ENCODE results near the gene ANKRD11. TPM values are rescaled to one million over a fixed set of nuclear protein-coding genes. Genes with fewer than 3 reads are reported as not detected.
"Not testable (repeated sequence)": the region's sequence is repeated elsewhere in the genome, so short reads cannot be mapped to it uniquely, and the experiment has no call there.

Gene ANKRD11
- total RNA-seq, 1 donor from 2014 or later, result 64.9 TPM

DNA sequence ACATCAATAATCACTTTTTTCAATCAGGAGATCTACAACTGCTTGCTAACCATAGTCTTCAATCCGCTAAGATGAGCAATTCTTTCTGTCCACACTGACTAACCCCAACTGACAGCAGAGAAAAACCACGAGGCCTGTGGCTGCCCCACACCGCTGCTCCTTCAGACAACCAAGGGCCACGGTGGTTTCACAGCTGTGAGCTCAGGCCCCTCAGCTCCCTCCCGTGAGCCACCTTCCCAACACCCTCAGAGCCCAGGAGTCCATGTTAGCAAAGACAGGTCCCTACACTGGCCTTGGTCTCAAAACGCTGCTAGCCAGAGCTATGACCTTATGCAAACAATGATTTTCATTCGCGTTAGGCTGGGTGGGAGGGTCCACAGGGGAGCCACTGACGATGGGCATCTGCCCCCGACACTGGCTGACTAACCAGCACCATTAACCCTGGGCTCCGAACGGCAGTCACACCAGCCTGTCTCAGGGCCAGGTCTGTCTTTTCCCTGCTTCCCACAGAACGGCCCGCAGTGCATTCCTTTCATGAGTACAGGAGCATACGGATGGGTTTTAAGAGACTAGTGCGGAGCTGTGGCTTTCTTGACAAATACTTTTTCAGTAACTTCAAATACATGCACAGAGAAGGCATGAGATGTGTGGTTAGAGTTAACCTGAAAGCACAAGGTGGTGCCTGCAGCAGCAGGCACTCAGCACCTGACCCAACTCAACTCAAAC is 67.3 kb downstream of the ANKRD11 start:
- ATAC-seq (ENCODE audit: poor library complexity) (peak; percentile 40), DNase-seq (no peak)
- intact Hi-C loops (cut with DNase I), result no loop called here

GRCh38 chr16:89422527-89422904 is 67.8 kb downstream of the ANKRD11 start:
- DNase-seq, result no peak
- intact Hi-C loops (cut with DNase I), result no loop called here
- peak; percentile 40 for ATAC-seq (ENCODE audit: poor library complexity)

DNA sequence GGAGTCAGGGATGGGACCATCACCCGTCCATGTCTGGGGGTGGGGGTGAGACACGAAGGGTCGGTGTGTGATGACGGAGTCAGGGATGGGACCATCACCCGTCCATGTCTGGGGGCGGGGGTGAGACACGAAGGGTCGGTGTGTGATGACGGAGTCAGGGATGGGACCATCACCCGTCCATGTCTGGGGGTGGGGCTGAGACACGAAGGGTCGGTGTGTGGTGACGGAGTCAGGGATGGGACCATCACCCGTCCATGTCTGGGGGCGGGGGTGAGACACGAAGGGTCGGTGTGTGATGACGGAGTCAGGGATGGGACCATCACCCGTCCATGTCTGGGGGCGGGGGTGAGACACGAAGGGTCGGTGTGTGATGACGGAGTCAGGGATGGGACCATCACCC is 69.1 kb downstream of the ANKRD11 start:
- intact Hi-C loops (cut with DNase I); ATAC-seq (ENCODE audit: poor library complexity); DNase-seq: not testable (repeated sequence)

DNA sequence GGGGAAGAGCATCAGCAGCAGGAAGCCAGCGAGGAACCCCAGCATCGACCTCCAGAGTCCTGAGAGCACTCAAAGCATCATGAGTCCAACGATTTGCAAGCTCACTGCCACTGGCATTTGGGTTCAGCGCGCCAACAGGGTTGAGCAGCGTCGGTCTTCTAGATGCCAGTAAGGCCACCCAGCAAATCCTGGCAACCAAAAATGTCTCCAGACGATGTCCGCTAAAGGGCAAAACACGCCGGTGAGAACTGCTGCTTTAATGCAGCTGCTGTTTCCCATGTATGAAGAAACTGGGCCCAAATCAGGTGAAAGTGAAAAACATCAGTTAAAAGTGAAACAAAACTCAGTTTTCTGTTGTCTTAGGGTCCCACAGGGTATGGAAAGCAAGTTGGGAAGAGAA is 70.2 kb downstream of the ANKRD11 start:
- no peak for DNase-seq
- intact Hi-C loops (cut with DNase I), result no loop called here
- ATAC-seq (ENCODE audit: poor library complexity), result no peak

DNA sequence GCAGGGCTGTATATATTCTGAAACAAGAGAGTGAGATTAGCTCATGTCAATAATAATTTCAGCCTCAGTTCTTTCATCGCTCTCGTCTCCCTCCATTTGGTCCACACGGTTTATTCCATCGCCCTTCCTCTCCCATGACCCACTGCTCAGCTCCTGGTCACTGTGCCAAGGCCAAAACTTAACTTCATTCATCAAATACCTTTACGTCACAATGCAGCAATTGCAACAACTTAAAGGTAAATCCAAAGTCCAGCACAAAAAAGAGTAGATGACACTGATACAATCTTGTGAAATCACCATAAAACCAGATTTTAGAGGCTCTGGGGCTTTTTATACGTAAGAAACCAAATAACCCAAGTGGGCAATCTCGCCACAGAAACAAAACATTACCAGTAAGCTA is 72.0 kb downstream of the ANKRD11 start:
- ATAC-seq (ENCODE audit: poor library complexity) (no peak), DNase-seq (no peak)
- intact Hi-C loops (cut with DNase I), result no loop called here

- intact Hi-C loops (cut with DNase I), result no loop called here
- peak; percentile 58 for ATAC-seq (ENCODE audit: poor library complexity)
- DNase-seq, result no peak
These were observed 73.0 kb downstream of the ANKRD11 start for GRCh38 chr16:89417352-89417751.

- DNase-seq (no peak), ATAC-seq (ENCODE audit: poor library complexity) (no peak)
- intact Hi-C loops (cut with DNase I), result no loop called here
These were observed 76.4 kb downstream of the ANKRD11 start for GRCh38 chr16:89413811-89414585.

DNA sequence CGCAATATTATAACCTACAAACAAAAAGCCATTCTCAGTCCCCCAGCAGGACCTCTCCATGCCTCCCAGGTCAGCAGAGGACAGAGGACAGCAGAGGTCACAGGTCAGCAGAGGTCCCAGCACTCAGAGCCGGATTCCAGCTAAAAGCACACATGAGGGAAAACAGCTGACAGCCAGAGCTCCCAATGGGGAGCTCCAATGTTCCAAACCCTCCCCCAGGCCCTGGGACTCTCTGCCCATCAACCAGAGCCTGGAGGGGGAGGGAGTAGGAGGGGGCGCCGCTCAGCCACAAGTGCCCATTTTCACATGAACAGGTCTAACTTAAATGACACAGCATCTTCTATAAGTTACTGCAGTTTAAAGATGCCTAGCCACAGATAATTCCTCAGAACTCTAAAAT is 77.5 kb downstream of the ANKRD11 start:
- intact Hi-C loops (cut with DNase I), result no loop called here
- ATAC-seq (ENCODE audit: poor library complexity), result peak; percentile 3
- DNase-seq, result no peak

DNA sequence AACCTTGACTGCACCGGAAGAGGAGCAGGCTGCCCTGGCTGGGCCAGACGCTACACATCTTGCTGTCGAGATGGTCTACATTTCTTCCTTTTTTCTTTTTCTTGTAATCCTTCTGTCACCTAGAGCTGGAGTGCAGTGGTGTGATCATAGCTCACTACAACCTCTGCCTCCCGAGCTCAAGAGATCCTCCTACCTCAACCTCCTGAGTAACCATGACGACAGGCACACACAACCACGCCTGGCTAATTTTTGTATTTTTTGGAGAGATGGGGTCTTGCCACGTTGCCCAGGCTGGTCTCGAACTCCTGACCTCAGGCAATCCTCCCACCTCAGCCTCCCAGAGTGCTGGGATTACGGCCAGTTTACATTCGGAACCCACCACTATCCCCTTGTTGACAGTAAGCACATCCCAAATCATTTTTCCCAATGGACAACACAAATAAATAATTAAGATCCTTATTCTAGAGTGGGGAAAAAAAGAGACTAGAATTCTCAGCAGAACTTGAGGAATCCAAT is 79.0 kb downstream of the ANKRD11 start:
- no peak for ATAC-seq (ENCODE audit: poor library complexity)
- DNase-seq, result no peak
- intact Hi-C loops (cut with DNase I), result no loop called here

- peak; percentile 77 for DNase-seq
These were observed 79.5 kb downstream of the ANKRD11 start for GRCh38 chr16:89410794-89411309.

GRCh38 chr16:89410322-89410721 is 80.0 kb downstream of the ANKRD11 start:
- no peak for DNase-seq
- ATAC-seq (ENCODE audit: poor library complexity), result no peak
- intact Hi-C loops (cut with DNase I), result no loop called here

More at GRCh38 chr16:89410794-89411309, 79.5 kb downstream of the ANKRD11 start:
- ATAC-seq (ENCODE audit: poor library complexity), result peak; percentile 60
- intact Hi-C loops (cut with DNase I), result no loop called here

GRCh38 chr16:89409161-89409711 is 81.1 kb downstream of the ANKRD11 start:
- DNase-seq, result no peak
- ATAC-seq (ENCODE audit: poor library complexity), result no peak
- intact Hi-C loops (cut with DNase I), result no loop called here

DNA sequence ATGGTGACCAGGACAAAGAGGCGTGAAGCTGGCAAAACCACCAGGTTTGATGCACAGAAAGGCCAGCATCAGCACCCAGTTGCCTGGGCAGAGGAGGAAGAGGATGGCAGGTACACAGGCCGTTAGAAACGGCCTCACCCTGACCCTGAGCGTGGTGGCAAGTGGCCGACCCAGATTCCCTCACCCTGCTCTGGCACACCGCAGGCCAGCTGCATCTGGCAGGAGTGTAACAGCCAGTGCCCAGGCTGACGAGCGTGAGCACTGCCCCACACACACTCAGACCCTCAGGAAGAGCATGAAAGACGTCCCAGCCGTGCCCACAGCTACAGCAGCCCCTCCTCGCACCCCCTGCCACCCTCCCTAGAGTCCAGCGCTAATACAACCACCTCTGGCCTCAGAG is 82.0 kb downstream of the ANKRD11 start:
- ATAC-seq (ENCODE audit: poor library complexity), result peak; percentile 61
- intact Hi-C loops (cut with DNase I), result no loop called here
- DNase-seq, result peak; percentile 74

DNA sequence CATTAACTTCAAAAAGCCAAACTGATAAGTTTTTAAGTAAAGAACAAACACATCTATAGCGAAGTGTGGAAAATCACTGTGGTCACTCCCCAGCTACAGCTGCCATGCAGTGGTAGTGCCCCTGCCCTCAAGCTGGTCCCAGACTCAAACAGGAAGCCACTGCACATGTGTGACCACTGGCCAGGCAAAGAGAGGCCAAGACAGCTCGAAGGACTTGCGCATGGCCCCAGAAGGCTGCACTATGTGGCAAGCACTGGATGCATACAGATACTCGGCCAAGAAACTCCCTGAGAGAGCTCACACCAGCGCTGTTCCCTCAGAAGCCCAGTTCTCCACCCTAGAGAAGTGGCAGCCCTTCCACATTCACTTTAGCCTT is 82.4 kb downstream of the ANKRD11 start:
- intact Hi-C loops (cut with DNase I), result no loop called here
- peak; percentile 32 for ATAC-seq (ENCODE audit: poor library complexity)

GRCh38 chr16:89407282-89407924 is 83.0 kb downstream of the ANKRD11 start:
- intact Hi-C loops (cut with DNase I), result no loop called here
- no peak for ATAC-seq (ENCODE audit: poor library complexity)
- DNase-seq, result peak; percentile 54

More for the DNA sequence above, 82.4 kb downstream of the ANKRD11 start:
- DNase-seq, result peak; percentile 69

GRCh38 chr16:89406277-89406888 is 84.0 kb downstream of the ANKRD11 start:
- DNase-seq (no peak), ATAC-seq (ENCODE audit: poor library complexity) (no peak)
- intact Hi-C loops (cut with DNase I), result no loop called here

DNA sequence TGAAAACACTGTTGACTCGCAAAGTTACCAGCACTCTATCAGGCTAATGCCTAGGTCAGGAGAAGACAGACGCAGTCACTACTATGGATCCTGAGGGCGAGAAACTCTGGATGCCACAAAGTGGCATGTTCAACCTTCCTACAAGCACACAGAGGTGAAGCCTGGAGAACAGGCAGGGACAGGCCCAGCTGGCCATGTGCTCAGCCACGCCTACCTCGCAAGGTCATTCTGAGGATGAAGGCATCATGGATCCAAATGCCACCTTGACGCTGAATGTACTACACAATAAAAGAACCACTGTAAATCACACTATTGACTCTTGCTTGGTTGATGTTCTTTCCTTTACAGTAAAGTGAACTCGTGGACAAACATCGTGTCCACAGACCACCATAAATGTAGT is 85.8 kb downstream of the ANKRD11 start:
- peak; percentile 60 for ATAC-seq (ENCODE audit: poor library complexity)
- intact Hi-C loops (cut with DNase I), result no loop called here
- peak; percentile 66 for DNase-seq

GRCh38 chr16:89402962-89403361 is 87.4 kb downstream of the ANKRD11 start:
- intact Hi-C loops (cut with DNase I), result no loop called here
- no peak for DNase-seq
- ATAC-seq (ENCODE audit: poor library complexity), result no peak

Data from Right ventricle myocardium superior (tissue), 1 donor.